Stimulated activated naive CD8-positive, alpha-beta T cell treated with anti-CD3 and anti-CD28 coated beads, Interleukin-15, Interleukin-2, amounts not matched to agents 100 ng/mL and 50 ng/mL, for 24 hours (primary cell): Measurements from ENCODE around the gene CBFA2T3.
A peak's percentile ranks its signal among the peaks of the same experiment; 100 is the strongest.

Source experiments
- H3K27ac Mint-ChIP-seq: one replicate; pipeline ENCODE4 v1.8.0; 2021; ENCODE audit warnings: mild to moderate bottlenecking, mixed read lengths
- H3K27me3 Mint-ChIP-seq: one replicate; pipeline ENCODE4 v1.8.0; 2021; ENCODE audit warnings: mixed read lengths
- H3K36me3 Mint-ChIP-seq: one replicate; pipeline ENCODE4 v1.8.0; 2021; ENCODE audit warnings: low read depth, mixed read lengths
- H3K4me1 Mint-ChIP-seq: one replicate; pipeline ENCODE4 v1.8.0; 2021; ENCODE audit warnings: low read depth, mixed read lengths
- H3K4me3 Mint-ChIP-seq: one replicate; pipeline ENCODE4 v1.8.0; 2021; ENCODE audit warnings: mild to moderate bottlenecking, mixed read lengths
- H3K9me3 Mint-ChIP-seq: one replicate; pipeline ENCODE4 v1.8.0; 2021; ENCODE audit warnings: mixed read lengths

The CBFA2T3 gene

DNA sequence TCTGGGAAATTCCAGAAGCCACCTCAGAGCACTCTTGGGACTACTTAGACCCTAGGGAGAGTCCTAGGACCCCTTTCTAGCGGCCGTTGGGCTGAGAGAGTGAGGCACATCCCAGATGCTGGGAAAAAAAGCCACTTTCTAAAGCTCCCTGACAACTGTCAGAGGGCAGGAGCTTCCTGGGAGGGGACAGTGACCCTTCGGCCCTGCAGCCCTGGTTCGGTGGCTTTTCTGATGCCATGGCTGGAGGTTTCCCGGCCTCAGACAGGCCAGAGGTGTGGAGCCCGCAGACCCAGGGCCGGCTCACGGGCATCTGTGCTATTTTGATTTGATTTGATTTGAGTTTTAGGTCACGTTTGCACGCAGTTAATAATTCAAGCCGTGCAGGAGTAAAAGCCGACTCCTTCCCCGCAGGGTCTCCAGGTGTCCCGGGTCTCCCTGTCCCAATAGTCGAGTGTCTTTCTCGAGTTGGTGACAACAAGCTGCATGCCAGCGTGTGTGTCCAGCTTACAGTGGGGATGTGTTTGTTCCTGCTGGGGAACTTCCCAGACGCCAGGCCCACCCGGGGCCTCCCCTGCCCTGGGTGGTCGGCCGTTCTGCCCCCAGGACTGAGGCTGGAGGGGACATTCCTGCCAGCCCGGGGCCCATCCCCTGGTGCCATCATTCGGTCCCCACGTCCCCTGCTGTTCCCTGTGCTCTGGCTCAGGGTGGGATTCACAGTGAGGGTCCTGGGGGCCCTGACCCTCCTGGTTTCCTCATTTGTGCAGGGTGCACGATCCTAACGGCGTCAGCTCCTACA is 1.0 kb upstream of the CBFA2T3 start:
- H3K27ac Mint-ChIP-seq, result no peak overlapping the region
- H3K36me3 Mint-ChIP-seq, result no peaks in the 10 kb centered on the region
- peaks cover 13% of the 10 kb centered on the region for H3K4me1 Mint-ChIP-seq
- H3K9me3 Mint-ChIP-seq, result no peaks in the 10 kb centered on the region
- H3K4me3 Mint-ChIP-seq, result no peak overlapping the region
- H3K27me3 Mint-ChIP-seq, result peaks cover 12% of the 10 kb centered on the region

- H3K4me1 Mint-ChIP-seq, result peaks cover 10% of the 10 kb centered on the region
- H3K9me3 Mint-ChIP-seq, result no peaks in the 10 kb centered on the region
- peaks cover 12% of the 10 kb centered on the region for H3K27me3 Mint-ChIP-seq
- H3K27ac Mint-ChIP-seq, result no peak overlapping the region
- peak overlapping the region; percentile 30 for H3K4me3 Mint-ChIP-seq
- no peaks in the 10 kb centered on the region for H3K36me3 Mint-ChIP-seq
Measured at GRCh38 chr16:88976366-88977017, 515 bp downstream of the CBFA2T3 start.

DNA sequence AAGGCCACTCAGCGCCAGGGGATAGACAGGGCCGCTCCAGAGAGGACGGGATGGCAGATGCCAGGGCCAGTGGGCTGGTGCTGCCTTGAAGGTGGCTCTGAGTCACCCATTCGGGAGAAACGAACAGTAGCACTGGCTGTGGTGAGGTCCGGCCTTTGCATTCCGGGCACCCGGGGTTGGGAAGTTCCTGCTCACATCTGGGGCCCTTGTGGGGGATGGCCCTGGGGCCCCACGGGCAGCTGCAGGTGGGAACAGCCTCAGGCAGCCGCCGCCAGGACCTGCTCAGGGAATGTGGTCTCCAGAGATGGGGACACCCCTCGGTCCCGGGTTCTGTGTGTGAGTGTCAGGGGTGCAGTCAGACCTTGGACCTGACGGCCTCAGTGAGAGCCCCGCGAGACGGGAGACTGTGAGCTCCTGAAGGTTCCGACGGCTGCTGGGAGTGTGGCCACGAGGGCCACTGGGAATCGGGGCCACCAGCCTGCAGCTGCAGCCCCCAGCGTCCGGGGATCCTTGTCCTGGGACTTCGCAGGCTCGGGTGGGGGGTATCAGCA is 1.4 kb downstream of the CBFA2T3 start:
- H3K4me3 Mint-ChIP-seq, result peak overlapping the region; percentile 69
- no peaks in the 10 kb centered on the region for H3K9me3 Mint-ChIP-seq
- no peak overlapping the region for H3K27ac Mint-ChIP-seq
- H3K36me3 Mint-ChIP-seq, result no peaks in the 10 kb centered on the region
- H3K27me3 Mint-ChIP-seq, result peaks cover 12% of the 10 kb centered on the region
- H3K4me1 Mint-ChIP-seq, result peaks cover 10% of the 10 kb centered on the region

GRCh38 chr16:88974916-88975215 is 2.1 kb downstream of the CBFA2T3 start:
- H3K4me1 Mint-ChIP-seq, result peaks cover 13% of the 10 kb centered on the region
- no peak overlapping the region for H3K27ac Mint-ChIP-seq
- H3K36me3 Mint-ChIP-seq, result no peaks in the 10 kb centered on the region
- no peaks in the 10 kb centered on the region for H3K9me3 Mint-ChIP-seq
- peaks cover 12% of the 10 kb centered on the region for H3K27me3 Mint-ChIP-seq
- peak overlapping the region; percentile 69 for H3K4me3 Mint-ChIP-seq

DNA sequence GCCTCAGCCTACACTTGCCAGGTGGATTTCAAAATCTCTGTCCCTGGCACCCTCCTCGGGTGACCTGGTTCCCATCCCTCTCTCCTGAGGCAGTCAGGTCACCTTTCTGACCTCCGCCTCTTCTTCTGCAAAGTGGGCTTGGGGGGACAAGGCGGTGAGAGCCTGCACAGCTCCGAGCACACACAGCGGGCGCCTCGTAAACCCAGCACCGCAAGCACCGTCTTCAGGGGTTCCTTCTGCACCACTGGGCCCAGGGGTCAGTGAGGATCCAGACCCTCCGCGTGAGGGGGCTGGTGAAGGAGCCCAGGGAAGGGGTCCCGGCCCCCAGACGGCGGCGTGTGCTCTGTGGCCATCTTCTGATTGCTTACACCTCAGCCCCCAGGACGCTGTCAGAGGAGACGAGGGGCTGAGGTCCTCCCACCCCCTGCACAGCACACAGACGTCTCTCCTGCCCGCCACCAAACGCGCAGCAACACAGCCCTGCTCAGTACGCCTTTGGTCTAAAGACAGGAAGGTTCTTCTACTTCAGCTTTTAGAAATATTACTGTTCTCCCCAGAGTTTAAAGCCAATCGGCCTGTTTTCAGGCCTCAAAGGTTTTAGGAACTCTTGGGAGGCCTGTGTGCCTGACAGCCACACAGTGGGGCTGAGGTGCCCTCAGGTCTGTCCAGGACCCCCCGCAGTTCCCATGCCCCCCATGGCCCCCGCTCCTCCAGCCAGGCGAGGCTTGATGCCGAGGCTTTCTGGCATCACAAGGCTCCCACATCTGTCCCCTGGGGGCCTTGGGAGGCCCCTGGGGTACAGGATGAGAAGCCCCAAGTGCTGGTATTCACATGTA is 2.7 kb downstream of the CBFA2T3 start:
- H3K27me3 Mint-ChIP-seq, result peaks cover 12% of the 10 kb centered on the region
- H3K9me3 Mint-ChIP-seq, result no peaks in the 10 kb centered on the region

DNA sequence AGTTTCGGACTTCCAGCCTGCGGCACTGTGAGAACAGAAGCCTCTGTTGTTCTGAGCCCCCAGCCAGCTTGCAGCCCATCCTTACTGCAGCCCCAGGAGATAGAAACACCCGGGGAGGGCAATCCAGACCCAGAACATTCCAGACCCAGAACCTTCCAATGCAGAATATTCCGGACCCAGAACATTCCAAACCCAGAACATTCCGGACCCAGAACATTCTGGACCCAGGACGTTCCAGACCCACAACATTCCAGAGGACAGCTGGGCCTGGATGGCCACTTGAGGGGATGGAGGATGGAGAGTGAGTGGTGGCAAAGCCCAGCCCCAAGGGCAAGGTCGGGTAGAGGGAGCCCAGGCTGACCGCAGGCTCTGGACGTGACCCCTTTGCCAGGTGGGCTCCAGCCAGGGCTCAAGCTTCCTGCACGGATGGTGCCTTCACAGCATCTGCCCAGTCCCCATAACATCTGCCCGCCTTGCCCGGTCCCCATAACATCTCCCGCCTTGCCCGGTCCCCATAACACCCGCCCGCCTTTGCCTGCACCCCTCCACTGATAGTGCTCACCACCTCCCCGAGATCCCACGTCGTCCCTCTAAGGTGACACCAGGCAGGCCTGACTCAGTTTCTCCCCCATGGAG is 3.5 kb downstream of the CBFA2T3 start:
- no peaks in the 10 kb centered on the region for H3K9me3 Mint-ChIP-seq
- H3K27me3 Mint-ChIP-seq, result peaks cover 12% of the 10 kb centered on the region
- H3K27ac Mint-ChIP-seq, result no peak overlapping the region
- peaks cover 15% of the 10 kb centered on the region for H3K4me1 Mint-ChIP-seq
- no peaks in the 10 kb centered on the region for H3K36me3 Mint-ChIP-seq
- no peak overlapping the region for H3K4me3 Mint-ChIP-seq

More for the DNA sequence above, 2.7 kb downstream of the CBFA2T3 start:
- H3K36me3 Mint-ChIP-seq, result no peaks in the 10 kb centered on the region
- peaks cover 15% of the 10 kb centered on the region for H3K4me1 Mint-ChIP-seq
- no peak overlapping the region for H3K27ac Mint-ChIP-seq
- no peak overlapping the region for H3K4me3 Mint-ChIP-seq

DNA sequence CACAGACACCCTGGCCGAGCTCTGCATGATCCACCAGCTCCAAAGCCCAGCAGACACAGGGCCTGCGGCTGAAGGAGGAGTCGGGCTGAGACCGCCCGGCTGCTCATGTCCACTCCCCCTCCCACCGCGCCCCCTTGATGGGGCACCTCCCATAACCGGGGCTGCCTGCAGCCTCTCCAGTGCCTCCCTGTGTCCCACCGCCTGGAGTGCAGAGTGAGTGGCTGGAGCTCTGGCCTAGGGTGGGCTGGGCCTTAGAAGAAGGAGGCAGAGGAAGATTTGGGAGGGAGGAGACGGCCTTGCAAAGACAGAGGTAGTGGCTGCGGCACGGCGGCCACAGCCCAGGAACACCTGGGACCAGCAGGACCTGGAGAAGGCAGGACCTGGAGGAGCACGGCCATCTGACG is 4.0 kb downstream of the CBFA2T3 start:
- Mint-ChIP-seq H3K4me1 (peaks cover 21% of the 10 kb centered on the region), H3K4me3 (no peak overlapping the region), H3K9me3 (no peaks in the 10 kb centered on the region), H3K27me3 (peaks cover 12% of the 10 kb centered on the region), H3K36me3 (no peaks in the 10 kb centered on the region), H3K27ac (no peak overlapping the region)

DNA sequence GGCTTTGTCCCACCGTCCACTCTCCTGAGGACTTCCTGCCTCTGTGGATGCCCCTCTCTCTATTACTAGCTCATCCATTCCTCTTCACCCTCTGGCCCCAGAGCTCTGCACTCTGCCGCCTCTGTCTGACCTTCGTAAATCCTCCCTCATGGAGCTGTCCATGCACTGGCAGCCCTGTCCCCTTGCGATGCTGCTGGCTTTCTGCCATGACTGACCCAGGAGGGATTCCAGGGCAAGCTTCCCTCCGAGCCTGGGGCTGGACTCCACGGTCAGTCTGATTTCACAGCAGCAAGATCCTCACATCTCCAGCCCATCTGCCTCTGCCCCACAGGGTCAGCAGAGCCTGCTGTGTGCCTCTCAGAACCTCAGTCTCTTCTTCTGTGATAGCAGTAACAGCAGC is 4.7 kb downstream of the CBFA2T3 start:
- H3K27ac Mint-ChIP-seq, result no peak overlapping the region
- no peak overlapping the region for H3K4me3 Mint-ChIP-seq
- H3K9me3 Mint-ChIP-seq, result no peaks in the 10 kb centered on the region
- H3K36me3 Mint-ChIP-seq, result no peaks in the 10 kb centered on the region
- H3K27me3 Mint-ChIP-seq, result peaks cover 11% of the 10 kb centered on the region
- H3K4me1 Mint-ChIP-seq, result peaks cover 25% of the 10 kb centered on the region

DNA sequence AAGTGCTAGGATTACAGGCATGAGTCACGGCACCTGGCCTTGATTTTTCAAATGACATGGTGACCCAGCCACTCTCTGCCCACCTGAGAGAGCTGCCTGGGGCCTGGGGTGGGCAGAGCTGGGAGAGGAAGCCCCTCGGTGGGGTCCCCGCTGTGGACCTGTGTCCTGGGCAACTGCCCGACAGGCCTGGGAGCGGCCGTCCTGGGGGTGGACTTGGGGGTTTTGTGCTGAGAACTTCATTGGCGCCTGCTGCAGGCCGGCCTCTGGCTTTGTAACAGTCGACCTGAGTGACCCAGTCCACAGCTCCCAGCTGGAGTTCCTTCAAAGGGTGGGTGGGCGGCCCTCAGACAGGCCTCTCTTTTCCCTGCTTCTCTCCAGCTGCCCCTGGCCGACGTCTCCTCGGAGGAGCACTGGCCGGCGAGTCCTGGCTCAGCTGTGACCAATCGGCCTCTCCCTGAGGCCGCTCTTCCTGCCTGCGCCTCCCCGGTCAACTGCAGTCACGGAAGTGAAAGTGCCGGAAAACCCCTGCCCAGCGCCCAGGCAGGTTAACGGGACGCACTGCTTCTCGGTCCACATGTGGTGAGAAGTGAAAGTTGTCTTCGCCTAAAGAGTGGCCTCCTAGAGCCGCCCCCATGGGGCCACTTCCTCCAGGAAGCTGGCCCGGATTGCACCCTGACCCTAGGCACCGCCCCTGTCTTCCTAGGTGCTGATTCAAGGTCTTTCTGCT is 5.5 kb downstream of the CBFA2T3 start:
- Mint-ChIP-seq H3K27ac (no peak overlapping the region), H3K36me3 (no peaks in the 10 kb centered on the region), H3K27me3 (peaks cover 9% of the 10 kb centered on the region), H3K4me3 (no peak overlapping the region), H3K9me3 (no peaks in the 10 kb centered on the region), H3K4me1 (peaks cover 27% of the 10 kb centered on the region)

DNA sequence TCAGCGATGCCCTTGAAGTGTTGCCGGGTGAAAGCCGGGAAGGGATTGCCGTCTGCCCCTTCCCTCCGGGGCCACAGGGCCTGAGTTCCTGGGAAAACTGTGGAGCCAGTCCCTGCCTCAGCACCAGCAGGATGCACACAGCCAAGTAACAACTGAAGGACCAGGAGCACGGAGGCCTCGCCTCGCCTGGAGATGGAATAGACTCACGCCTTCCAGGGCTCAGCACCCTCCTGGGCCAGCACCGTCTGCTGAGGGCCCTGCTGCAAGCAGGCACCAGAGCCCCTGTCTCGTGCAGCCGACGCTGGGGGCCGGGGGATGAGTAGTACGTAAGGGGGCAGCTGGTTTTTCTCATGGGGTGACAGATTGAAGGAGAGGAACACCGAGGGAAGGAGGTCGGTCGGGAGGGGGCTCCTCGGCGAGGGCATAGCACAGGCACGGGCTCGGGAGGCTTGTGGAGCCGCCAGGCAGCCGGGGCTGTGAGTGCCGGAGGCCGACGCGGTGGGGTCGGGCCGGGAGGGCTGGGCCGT is 6.4 kb downstream of the CBFA2T3 start:
- no peaks in the 10 kb centered on the region for H3K36me3 Mint-ChIP-seq
- no peak overlapping the region for H3K27ac Mint-ChIP-seq
- peaks cover 9% of the 10 kb centered on the region for H3K27me3 Mint-ChIP-seq
- H3K9me3 Mint-ChIP-seq, result no peaks in the 10 kb centered on the region
- H3K4me3 Mint-ChIP-seq, result no peak overlapping the region
- H3K4me1 Mint-ChIP-seq, result peaks cover 27% of the 10 kb centered on the region

DNA sequence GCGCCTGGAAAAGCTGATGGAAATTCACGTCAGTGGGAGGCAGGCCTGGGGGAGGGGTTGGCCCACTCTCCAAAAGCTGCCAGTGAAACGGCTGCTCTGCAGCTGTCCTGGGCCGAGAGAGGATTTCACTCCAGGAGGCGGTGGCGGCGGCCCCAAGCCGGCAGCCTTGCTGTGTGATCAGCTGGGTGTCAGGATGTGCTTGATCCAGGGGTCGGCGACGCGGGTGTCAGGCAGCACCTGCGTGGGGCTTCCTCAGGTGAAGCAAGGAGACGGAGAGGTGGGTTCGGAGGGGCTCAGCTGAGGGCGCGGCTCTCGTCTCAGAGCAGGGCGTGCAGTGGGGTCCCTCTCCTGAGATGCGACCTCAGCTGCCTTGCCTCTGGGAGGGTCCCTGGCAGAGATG is 7.0 kb downstream of the CBFA2T3 start:
- no peak overlapping the region for H3K27ac Mint-ChIP-seq
- H3K4me1 Mint-ChIP-seq, result peaks cover 24% of the 10 kb centered on the region
- H3K36me3 Mint-ChIP-seq, result no peaks in the 10 kb centered on the region
- peaks cover 5% of the 10 kb centered on the region for H3K27me3 Mint-ChIP-seq
- H3K9me3 Mint-ChIP-seq, result no peaks in the 10 kb centered on the region
- no peak overlapping the region for H3K4me3 Mint-ChIP-seq

DNA sequence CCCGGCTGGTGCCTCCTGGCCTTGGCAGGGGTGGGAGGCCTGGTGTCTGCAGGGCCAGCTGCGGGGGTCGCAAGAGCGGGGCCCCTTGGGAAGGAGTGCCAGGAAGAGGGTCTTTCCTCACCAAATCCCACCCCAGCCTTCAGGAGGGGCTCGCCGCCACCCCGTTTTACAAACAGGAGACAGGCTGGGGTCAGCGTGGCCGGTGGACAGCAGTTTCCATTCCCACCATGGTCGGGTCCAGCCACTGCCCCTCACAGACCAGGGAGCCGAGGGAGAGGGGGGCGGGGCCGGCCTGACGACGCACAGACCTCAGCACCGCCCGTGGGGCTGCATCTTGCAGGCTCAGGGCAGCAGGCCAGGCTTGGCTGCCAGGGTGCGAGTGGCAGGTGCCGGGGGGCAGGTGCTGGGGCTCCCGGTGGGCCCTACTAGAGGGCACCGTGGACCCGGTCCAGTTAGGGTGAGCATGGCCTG is 7.6 kb downstream of the CBFA2T3 start:
- H3K27ac Mint-ChIP-seq, result no peak overlapping the region
- H3K27me3 Mint-ChIP-seq, result peaks cover 4% of the 10 kb centered on the region
- no peaks in the 10 kb centered on the region for H3K36me3 Mint-ChIP-seq
- H3K4me1 Mint-ChIP-seq, result peaks cover 23% of the 10 kb centered on the region
- H3K4me3 Mint-ChIP-seq, result no peak overlapping the region
- no peaks in the 10 kb centered on the region for H3K9me3 Mint-ChIP-seq

- peaks cover 23% of the 10 kb centered on the region for H3K4me1 Mint-ChIP-seq
- H3K4me3 Mint-ChIP-seq, result no peak overlapping the region
- H3K9me3 Mint-ChIP-seq, result no peaks in the 10 kb centered on the region
- H3K27me3 Mint-ChIP-seq, result peaks cover under 1% of the 10 kb centered on the region
- H3K36me3 Mint-ChIP-seq, result no peaks in the 10 kb centered on the region
- H3K27ac Mint-ChIP-seq, result no peak overlapping the region
Measured at GRCh38 chr16:88968589-88969280, 8.3 kb downstream of the CBFA2T3 start.
